ACC112 (cell line): ENCODE measurements around the gene TLK1.

ENCODE experiments used
- H2AFZ ChIP-seq: fragments of 200-600 bp; sonication (generic); one replicate; pipeline ENCODE4 v1.6.0; 2017; ENCODE audit warnings: antibody characterized with exemption, low read length; ENCODE audit not compliant: unreplicated experiment
- H3K27ac ChIP-seq: fragments of 200-600 bp; sonication (generic); 2 replicates; pipeline ENCODE4 v1.5.1; 2014; ENCODE audit warnings: low read depth, mild to moderate bottlenecking, antibody characterized with exemption, low read length, moderate library complexity
- H3K27me3 ChIP-seq: fragments of 200-600 bp; sonication (generic); 2 replicates; pipeline ENCODE4 v1.6.1; 2014; ENCODE audit warnings: mild to moderate bottlenecking, antibody characterized with exemption, low read length, moderate library complexity, mixed read lengths; ENCODE audit not compliant: insufficient read depth
- H3K36me3 ChIP-seq: fragments of 200-600 bp; sonication (generic); 2 replicates; pipeline ENCODE4 v1.6.1; 2016; ENCODE audit warnings: mild to moderate bottlenecking, antibody characterized with exemption, low read length, moderate library complexity, mixed read lengths; ENCODE audit not compliant: insufficient read depth
- H3K4me1 ChIP-seq: fragments of 200-600 bp; sonication (generic); one replicate; pipeline ENCODE4 v1.6.1; 2016; ENCODE audit warnings: low read length, mixed read lengths; ENCODE audit not compliant: insufficient read depth, unreplicated experiment, control insufficient read depth
- H3K4me3 ChIP-seq: fragments of 200-600 bp; sonication (generic); 2 replicates; pipeline ENCODE4 v1.5.1; 2014; ENCODE audit warnings: mild to moderate bottlenecking, low read depth, low read length
- H3K79me2 ChIP-seq: fragments of 200-600 bp; sonication (generic); one replicate; pipeline ENCODE4 v1.6.0; 2016; ENCODE audit warnings: low read length; ENCODE audit not compliant: control insufficient read depth, unreplicated experiment, insufficient read depth

Gene TLK1

GRCh38 chr2:170967553-170967952 lies 193.1 kb downstream of the TLK1 start:
- H3K4me1 ChIP-seq = no peaks in the 10 kb centered on the region
- H3K4me3 ChIP-seq = no peak overlapping the region
- no peak overlapping the region for H3K27ac ChIP-seq
- H3K27me3 ChIP-seq = no peaks in the 10 kb centered on the region
- H3K36me3 ChIP-seq = peaks cover 16% of the 10 kb centered on the region
- no peaks in the 10 kb centered on the region for H3K79me2 ChIP-seq
- H2AFZ ChIP-seq = no peak overlapping the region

DNA sequence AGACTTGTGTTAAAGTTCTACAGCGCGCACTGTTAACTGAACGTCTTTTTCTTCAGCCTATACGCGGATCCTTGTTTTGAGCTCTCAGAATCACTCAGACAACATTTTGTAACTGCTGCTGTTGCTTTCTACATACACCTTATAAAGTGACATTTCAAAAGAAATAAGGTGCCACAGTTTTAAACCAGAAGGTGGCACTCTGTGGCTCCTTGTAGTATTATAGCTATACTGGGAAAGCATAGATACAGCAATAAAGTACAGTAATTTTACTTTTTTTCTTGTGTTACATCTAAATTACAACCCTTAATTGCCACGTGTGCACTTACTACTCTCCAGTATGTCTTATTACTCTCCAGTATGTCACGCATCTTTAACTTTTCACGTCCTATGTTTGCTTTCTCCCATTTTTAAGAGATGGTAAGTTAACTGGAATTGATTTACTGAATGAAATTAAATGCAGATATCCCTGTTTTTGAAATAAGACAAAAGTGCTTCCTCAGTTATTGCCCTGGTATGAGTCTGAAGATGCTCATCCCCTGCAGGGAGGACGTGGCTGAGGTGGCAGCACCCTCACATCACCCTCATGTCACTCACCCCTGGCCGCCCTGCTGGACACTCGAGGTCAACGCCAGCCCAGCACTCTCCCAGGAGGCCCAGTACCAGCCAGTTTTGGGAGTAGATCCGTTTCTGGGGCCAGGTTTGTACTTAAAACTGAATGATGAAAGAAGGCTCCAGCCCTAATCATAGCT lies 193.9 kb downstream of the TLK1 start:
- H2AFZ ChIP-seq = no peak overlapping the region
- peaks cover 20% of the 10 kb centered on the region for H3K36me3 ChIP-seq
- no peaks in the 10 kb centered on the region for H3K4me1 ChIP-seq
- H3K4me3 ChIP-seq = no peak overlapping the region
- H3K27ac ChIP-seq = no peak overlapping the region
- H3K27me3 ChIP-seq = no peaks in the 10 kb centered on the region
- no peaks in the 10 kb centered on the region for H3K79me2 ChIP-seq

DNA sequence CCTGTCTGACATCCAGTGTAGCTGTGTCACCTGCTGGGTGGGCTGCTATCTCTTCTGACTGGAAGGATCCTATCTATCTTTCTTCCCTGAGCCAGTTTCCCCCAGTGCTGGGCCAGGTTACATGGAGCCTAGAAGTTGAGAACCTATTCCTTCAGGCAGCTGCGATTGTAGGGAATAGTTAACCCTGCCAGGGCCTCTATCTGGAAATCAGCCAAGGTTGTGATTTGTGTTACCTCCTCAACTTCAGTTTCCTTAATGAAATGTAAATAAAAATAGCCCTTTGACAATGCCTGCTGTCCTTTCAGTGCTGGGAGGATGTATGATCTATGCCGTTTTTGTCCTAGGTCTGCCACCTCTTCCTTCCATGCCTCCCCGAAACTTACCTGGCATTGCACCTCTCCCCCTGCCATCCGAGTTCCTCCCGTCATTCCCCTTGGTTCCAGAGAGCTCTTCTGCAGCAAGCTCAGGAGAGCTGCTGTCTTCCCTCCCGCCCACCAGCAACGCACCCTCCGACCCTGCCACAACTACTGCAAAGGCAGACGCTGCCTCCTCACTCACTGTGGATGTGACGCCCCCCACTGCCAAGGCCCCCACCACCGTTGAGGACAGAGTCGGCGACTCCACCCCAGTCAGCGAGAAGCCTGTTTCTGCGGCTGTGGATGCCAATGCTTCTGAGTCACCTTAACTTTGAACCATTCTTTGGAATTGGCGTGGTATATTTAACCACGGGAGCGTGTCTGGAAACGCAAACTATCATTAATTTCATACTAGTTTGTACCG lies 195.1 kb downstream of the TLK1 start:
- H3K27me3 ChIP-seq = no peaks in the 10 kb centered on the region
- H3K4me1 ChIP-seq = no peaks in the 10 kb centered on the region
- H2AFZ ChIP-seq = no peak overlapping the region
- no peaks in the 10 kb centered on the region for H3K79me2 ChIP-seq
- H3K36me3 ChIP-seq = peaks cover 24% of the 10 kb centered on the region
- no peak overlapping the region for H3K27ac ChIP-seq
- no peak overlapping the region for H3K4me3 ChIP-seq

DNA sequence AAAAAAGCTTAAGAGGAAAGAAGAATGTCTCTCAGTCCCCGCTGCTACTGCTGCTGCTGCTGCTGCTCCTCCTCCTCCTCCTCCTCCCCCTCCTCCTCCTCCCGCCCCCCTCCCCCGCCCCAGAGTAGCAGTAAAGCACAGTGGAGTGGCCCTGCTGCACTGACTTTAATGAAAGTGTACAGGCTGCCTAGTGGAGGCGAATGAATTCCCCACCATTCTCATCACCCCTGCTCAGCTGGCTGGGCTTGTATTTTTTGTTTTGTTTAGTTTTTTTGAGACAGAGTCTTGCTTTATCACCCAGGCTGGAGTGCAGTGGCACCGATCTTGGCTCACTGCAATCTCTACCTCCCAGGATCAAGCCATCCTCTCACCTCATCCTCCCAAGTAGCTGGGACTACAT lies 197.3 kb downstream of the TLK1 start:
- no peak overlapping the region for H3K4me3 ChIP-seq
- H2AFZ ChIP-seq = no peak overlapping the region
- H3K27ac ChIP-seq = no peak overlapping the region
- H3K27me3 ChIP-seq = no peaks in the 10 kb centered on the region
- H3K79me2 ChIP-seq = no peaks in the 10 kb centered on the region
- no peaks in the 10 kb centered on the region for H3K4me1 ChIP-seq
- peaks cover 27% of the 10 kb centered on the region for H3K36me3 ChIP-seq

- Histone ChIP-seq H3K4me3 (no peak overlapping the region), H3K79me2 (no peaks in the 10 kb centered on the region), H3K27ac (no peak overlapping the region), H3K4me1 (no peaks in the 10 kb centered on the region), H3K36me3 (peaks cover 76% of the 10 kb centered on the region), H2AFZ (no peak overlapping the region), H3K27me3 (no peaks in the 10 kb centered on the region)
Observed at GRCh38 chr2:170953941-170954340, 206.8 kb downstream of the TLK1 start.

DNA sequence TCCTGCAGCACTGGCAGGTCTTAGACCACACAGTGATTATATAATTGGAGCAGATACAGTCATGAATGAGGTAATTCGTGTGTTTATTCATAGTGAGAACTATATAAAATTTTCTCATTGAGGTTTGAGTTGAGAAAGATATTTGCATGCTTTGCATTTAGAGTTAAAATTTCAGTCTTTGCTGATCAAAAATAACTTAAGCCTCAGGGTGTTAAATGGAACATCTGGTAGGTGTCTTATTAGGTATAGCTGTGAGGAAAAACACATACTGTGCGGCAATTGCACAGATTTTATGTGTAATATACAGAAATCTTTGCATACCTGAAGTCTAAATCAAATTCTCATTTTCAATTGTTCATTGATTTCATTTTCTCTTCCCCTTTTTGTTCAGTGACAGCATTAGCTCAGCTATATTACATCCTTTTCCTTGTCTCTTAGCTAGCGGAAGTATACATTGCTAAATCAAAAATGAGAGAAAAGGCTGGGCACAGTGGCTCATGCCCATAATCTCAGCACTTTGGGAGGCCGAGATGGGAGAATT lies 210.4 kb downstream of the TLK1 start:
- peaks cover 57% of the 10 kb centered on the region for H3K36me3 ChIP-seq
- H3K4me3 ChIP-seq = no peak overlapping the region
- peaks cover 29% of the 10 kb centered on the region for H3K79me2 ChIP-seq
- no peak overlapping the region for H3K27ac ChIP-seq
- H2AFZ ChIP-seq = no peak overlapping the region
- H3K27me3 ChIP-seq = no peaks in the 10 kb centered on the region
- H3K4me1 ChIP-seq = no peaks in the 10 kb centered on the region

DNA sequence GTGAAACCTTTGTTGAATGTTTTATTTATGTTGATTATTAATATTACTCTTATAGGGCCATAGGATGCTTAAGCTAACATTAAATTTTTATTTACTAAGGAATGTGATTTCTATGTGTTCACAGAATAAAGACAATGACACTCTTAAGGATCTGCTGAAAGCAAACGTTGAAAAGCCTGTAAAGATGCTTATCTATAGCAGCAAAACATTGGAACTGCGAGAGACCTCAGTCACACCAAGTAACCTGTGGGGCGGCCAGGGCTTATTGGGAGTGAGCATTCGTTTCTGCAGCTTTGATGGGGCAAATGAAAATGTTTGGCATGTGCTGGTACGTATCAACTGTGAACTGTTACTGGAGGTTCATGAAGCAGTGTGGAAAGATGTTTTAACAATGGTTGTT lies 211.3 kb downstream of the TLK1 start:
- no peak overlapping the region for H2AFZ ChIP-seq
- H3K4me1 ChIP-seq = no peaks in the 10 kb centered on the region
- H3K4me3 ChIP-seq = no peak overlapping the region
- no peaks in the 10 kb centered on the region for H3K27me3 ChIP-seq
- H3K36me3 ChIP-seq = peaks cover 49% of the 10 kb centered on the region
- peaks cover 38% of the 10 kb centered on the region for H3K79me2 ChIP-seq
- H3K27ac ChIP-seq = no peak overlapping the region

- Histone ChIP-seq H3K27me3 (no peaks in the 10 kb centered on the region), H3K79me2 (peaks cover 85% of the 10 kb centered on the region), H3K4me3 (no peak overlapping the region), H3K4me1 (no peaks in the 10 kb centered on the region), H3K36me3 (peaks cover 9% of the 10 kb centered on the region), H2AFZ (no peak overlapping the region), H3K27ac (no peak overlapping the region)
Observed at GRCh38 chr2:170944545-170944944, 216.1 kb downstream of the TLK1 start.

GRCh38 chr2:170943596-170943995 lies 217.1 kb downstream of the TLK1 start:
- H3K79me2 ChIP-seq = peaks cover 95% of the 10 kb centered on the region
- no peaks in the 10 kb centered on the region for H3K36me3 ChIP-seq
- H3K4me1 ChIP-seq = peaks cover 7% of the 10 kb centered on the region
- no peak overlapping the region for H2AFZ ChIP-seq
- H3K27me3 ChIP-seq = no peaks in the 10 kb centered on the region
- no peak overlapping the region for H3K27ac ChIP-seq
- H3K4me3 ChIP-seq = no peak overlapping the region

DNA sequence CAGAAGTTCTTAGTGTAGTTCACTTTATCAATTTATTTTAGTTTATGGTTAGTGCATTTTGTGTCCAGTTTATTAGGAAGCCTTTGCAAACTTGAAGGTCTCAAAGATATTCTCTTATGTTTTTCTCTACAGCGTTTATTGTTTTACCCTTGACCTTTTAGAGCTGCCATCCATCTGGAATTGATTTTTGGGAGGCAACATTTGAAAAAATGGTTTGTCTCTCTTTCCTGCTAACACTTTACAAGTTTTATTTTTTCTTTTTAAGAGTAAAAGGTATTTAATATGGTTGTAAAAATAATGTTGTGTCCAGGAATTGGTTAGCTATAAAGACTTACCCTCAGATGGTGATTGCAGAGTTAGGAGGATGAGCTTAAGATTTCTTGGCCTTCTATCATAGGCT lies 217.7 kb downstream of the TLK1 start:
- peaks cover 97% of the 10 kb centered on the region for H3K79me2 ChIP-seq
- H3K27me3 ChIP-seq = no peaks in the 10 kb centered on the region
- no peak overlapping the region for H3K27ac ChIP-seq
- H3K4me3 ChIP-seq = no peak overlapping the region
- peaks cover 10% of the 10 kb centered on the region for H3K4me1 ChIP-seq
- no peaks in the 10 kb centered on the region for H3K36me3 ChIP-seq
- no peak overlapping the region for H2AFZ ChIP-seq

DNA sequence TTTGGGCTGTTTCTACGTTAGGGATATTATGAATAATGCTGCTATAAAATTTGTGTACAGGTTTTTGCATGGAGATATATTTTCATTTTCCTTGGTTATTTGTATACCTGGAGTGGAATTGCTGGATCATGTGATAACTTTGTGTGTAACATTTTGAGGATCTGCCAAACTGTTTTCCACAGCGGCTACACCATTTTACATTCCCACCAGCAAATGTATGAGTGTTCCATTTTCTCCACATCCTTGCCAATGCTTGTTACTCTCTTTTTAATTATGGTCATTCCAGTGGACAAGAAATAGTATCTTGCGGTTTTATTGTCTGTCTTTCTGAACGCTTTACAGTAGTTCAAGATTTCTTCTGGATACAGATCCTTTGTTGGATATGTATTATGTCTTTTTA lies 218.1 kb downstream of the TLK1 start:
- no peak overlapping the region for H3K27ac ChIP-seq
- H3K27me3 ChIP-seq = no peaks in the 10 kb centered on the region
- peaks cover 10% of the 10 kb centered on the region for H3K4me1 ChIP-seq
- H3K36me3 ChIP-seq = no peaks in the 10 kb centered on the region
- H2AFZ ChIP-seq = no peak overlapping the region
- H3K4me3 ChIP-seq = no peak overlapping the region
- H3K79me2 ChIP-seq = peaks cover 97% of the 10 kb centered on the region
